Thyroid gland (tissue), 4 donors: ENCODE data around the gene CD9. TPM values are rescaled to one million over a fixed set of nuclear protein-coding genes. Genes with fewer than 3 reads are reported as not detected.

ENCODE experiments used
- DNase-seq, 2 donors: peaks; one replicate each; pipeline ENCODE4 v3.0.0-alpha.2; 2019
- H3K27ac ChIP-seq, 3 donors: fragments of 200-600 bp; sonication (generic); 1 replicate in 2 of 3; 2 replicates in 1 of 3; pipeline ENCODE4 v1.5.1; 2016 to 2019; ENCODE audit warnings: mild to moderate bottlenecking in 1 of 3, moderate library complexity in 1 of 3
- H3K27me3 ChIP-seq: fragments of 200-600 bp; sonication (generic); one replicate; pipeline ENCODE4 v1.5.1; 2019
- H3K36me3 ChIP-seq, 2 donors: fragments of 200-600 bp; sonication (generic); one replicate each; pipeline ENCODE4 v1.5.1; 2016 to 2019
- H3K4me1 ChIP-seq, 2 donors: fragments of 200-600 bp; sonication (generic); one replicate each; pipeline ENCODE4 v1.5.1; 2017 to 2019
- H3K4me3 ChIP-seq, 3 donors: fragments of 200-600 bp; sonication (generic); replicated peaks in 1 of 3; 1 replicate in 2 of 3; 2 replicates in 1 of 3; pipeline ENCODE4 v1.5.1; 2016; ENCODE audit warnings: mild to moderate bottlenecking in 1 of 3
- H3K9me3 ChIP-seq: fragments of 200-600 bp; sonication (generic); one replicate; pipeline ENCODE4 v1.5.1; 2017
- CTCF ChIP-seq, 6 experiments: fragments of 200-600 bp in 3 of 6; fragments of 450-650 bp in 3 of 6; sonication (generic) in 3 of 6; IDR thresholded peaks; one replicate each; pipeline ENCODE4 v1.5.1; 2016 to 2019; ENCODE audit warnings: antibody characterized with exemption in 6 of 6, mild to moderate bottlenecking in 2 of 6, inconsistent platforms in 1 of 6, moderate library complexity in 1 of 6
- POLR2A ChIP-seq, 2 donors: fragments of 450-650 bp; IDR thresholded peaks; one replicate each; pipeline ENCODE4 v1.6.1; 2017; ENCODE audit warnings: antibody characterized with exemption in 2 of 2, mild to moderate bottlenecking in 2 of 2, moderate library complexity in 1 of 2
- WGBS, 2 donors: methylation state at CpG; one replicate each; pipeline ENCODE4 v1.1.5; 2017; 5-methylcytosine and 5-hydroxymethylcytosine counted together
- intact Hi-C: fragments of 100-400 bp; cut with DNase I; formaldehyde crosslinking; loops from one replicate; pipeline ENCODE4 v1.15.1; 2023
- small RNA-seq: library from RNA; depleted of rRNA; stranded (forward); fragments of <200 nt; gene quantifications from one replicate; pipeline ENCODE3, GENCODE V24; 2016
- total RNA-seq, 4 donors: library from RNA; depleted of rRNA; stranded (reverse); fragments of >200 nt; gene quantifications; one replicate each; pipeline ENCODE4 v1.2.3, GENCODE V29; 2016

CD9 gene
- total RNA-seq, 4 donors from 2014 or later, result 367 to 494 (median 375) TPM

- intact Hi-C loops, result no loop called here
- no peaks in the 10 kb centered on the region for H3K9me3 ChIP-seq
- H3K4me1 ChIP-seq, result peaks cover 0 to 6% of the 10 kb centered on the region in 2 donors
- H3K27me3 ChIP-seq, result no peaks in the 10 kb centered on the region
- 27 to 50% methylated on average over 1 of the region's 1 CpG for WGBS, 2 donors
- no peak for TF ChIP-seq POLR2A (IDR thresholded peaks at IDR 0.05)
- no peak for TF ChIP-seq CTCF (IDR thresholded peaks at IDR 0.05)
- no peak for DNase-seq
- H3K27ac ChIP-seq, result no peak overlapping the region
- H3K4me3 ChIP-seq, result no peak overlapping the region
- no peaks in the 10 kb centered on the region for H3K36me3 ChIP-seq
Observed at GRCh38 chr12:6285532-6286306, 85.5 kb downstream of the CD9 start.

Small RNA genes lying within 50 kb of the gene (small RNA-seq; reads per million reads assigned to genes)
- gene ATP5MFP5 (not detected), gene RF00019 (not detected)

Other genes with a start within 250 kb of the CD9 start
- 100 to 1,000 TPM in 2 of 4 donors, 10 to 100 TPM in 2; 54.3 to 169 (median 98.5) TPM for gene VWF, start 75.7 kb upstream of the CD9 start, total RNA-seq
- 100 to 1,000 TPM in 1 of 4 donors, 10 to 100 TPM in 1, 1 to 10 TPM in 2; 4.0 to 325 (median 14.1) TPM for gene PLEKHG6, start 110.3 kb downstream of the CD9 start, total RNA-seq
- gene TNFRSF1A, start 141.7 kb downstream of the CD9 start, total RNA-seq, result 100 to 1,000 TPM; 131 to 185 (median 150) TPM
- gene SCNN1A, start 175.2 kb downstream of the CD9 start, total RNA-seq, result 100 to 1,000 TPM; 229 to 449 (median 336) TPM
- gene LTBR, start 183.8 kb downstream of the CD9 start, total RNA-seq, result 100 to 1,000 TPM; 152 to 215 (median 178) TPM
- gene CD27, start 244.6 kb downstream of the CD9 start, total RNA-seq, result 10 to 100 TPM in 1 of 4 donors, 1 to 10 TPM in 3; 2.7 to 10.8 (median 6.4) TPM